IMR-90 (cell line): Measurements from ENCODE around the gene UGT3A1. TPM values are rescaled to one million over a fixed set of nuclear protein-coding genes. Genes with fewer than 3 reads are reported as not detected.

Experiments
- ATAC-seq: fragments of 200-7000 bp; cut with Tn5 transposase; 2 replicates; pipeline ENCODE4 v1.9.1; 2020; ENCODE audit warnings: low read depth, mild to moderate bottlenecking, moderate library complexity
- BruUV-seq: library from RNA; stranded (reverse); fragments of 400-500 nt; replicated peaks from 2 replicates; lab custom pipeline; 2021; lab: Mats Ljungman, UMichigan
- CTCF ChIA-PET: fragments of 300-600 bp; formaldehyde crosslinking; extraction: SDS; loops from one replicate; lab custom pipeline; 2021; ENCODE audit warnings: antibody characterized with exemption; lab: Yijun Ruan, JAX
- POLR2A ChIA-PET: fragments of 300-600 bp; sonication (Branson Sonifier 250); formaldehyde crosslinking; loops from one replicate; lab custom pipeline; 2022; ENCODE audit warnings: antibody characterized with exemption; ENCODE audit not compliant: unreplicated experiment; lab: Charles Lee
- DNase-seq: peaks from one replicate; pipeline ENCODE4 v3.0.0; 2013
- H2AFZ ChIP-seq: replicated peaks from 2 replicates; pipeline ENCODE3; 2013; ENCODE audit warnings: low read length, mild to moderate bottlenecking; ENCODE audit not compliant: poor library complexity
- H2AK5ac ChIP-seq: 2 replicates; pipeline ENCODE4 v1.6.1; 2013; ENCODE audit warnings: low read depth, low read length, inconsistent platforms
- H2AK9ac ChIP-seq: replicated peaks from 2 replicates; pipeline ENCODE3; 2013; ENCODE audit warnings: mild to moderate bottlenecking, low read depth, low read length, moderate library complexity; ENCODE audit not compliant: poor library complexity
- H2BK120ac ChIP-seq: 2 replicates; pipeline ENCODE4 v1.6.1; 2013; ENCODE audit warnings: low read depth, low read length, inconsistent platforms
- H2BK15ac ChIP-seq: 3 replicates; pipeline ENCODE4 v1.6.1; 2013; ENCODE audit warnings: low read depth, low read length, inconsistent platforms
- H2BK20ac ChIP-seq: 2 replicates; pipeline ENCODE4 v1.6.1; 2013; ENCODE audit warnings: low read depth, mild to moderate bottlenecking, inconsistent platforms, low read length, moderate library complexity
- H2BK5ac ChIP-seq: 2 replicates; pipeline ENCODE4 v1.6.1; 2013; ENCODE audit warnings: mild to moderate bottlenecking, low read depth, low read length, inconsistent platforms; ENCODE audit not compliant: poor library complexity, severe bottlenecking
- H3K14ac ChIP-seq: replicated peaks from 2 replicates; pipeline ENCODE4 v1.6.1; 2013; ENCODE audit warnings: low read depth, low read length, inconsistent platforms
- H3K18ac ChIP-seq: 2 replicates; pipeline ENCODE4 v1.6.1; 2013; ENCODE audit warnings: low read depth, low read length, control low read depth
- H3K23ac ChIP-seq: 2 replicates; pipeline ENCODE4 v1.6.1; 2013; ENCODE audit warnings: low read depth, low read length, inconsistent platforms
- H3K27ac ChIP-seq: 2 replicates; pipeline ENCODE4 v1.5.1; 2013; ENCODE audit warnings: mild to moderate bottlenecking, control low read depth, low read length; ENCODE audit not compliant: insufficient read depth
- H3K27me3 ChIP-seq: 2 replicates; pipeline ENCODE4 v1.6.1; 2013; ENCODE audit warnings: low read length; ENCODE audit not compliant: control insufficient read depth, insufficient read depth
- H3K36me3 ChIP-seq: 2 replicates; pipeline ENCODE4 v1.6.1; 2013; ENCODE audit warnings: low read length, mixed read lengths; ENCODE audit not compliant: control insufficient read depth, insufficient read depth
- H3K4ac ChIP-seq: 2 replicates; pipeline ENCODE4 v1.6.1; 2013; ENCODE audit warnings: low read depth, low read length, inconsistent platforms
- H3K4me1 ChIP-seq: 2 replicates; pipeline ENCODE4 v1.6.1; 2013; ENCODE audit warnings: low read length, mixed read lengths; ENCODE audit not compliant: control insufficient read depth, insufficient read depth
- H3K4me2 ChIP-seq: 2 replicates; pipeline ENCODE4 v1.6.1; 2013; ENCODE audit warnings: low read depth, mild to moderate bottlenecking, control low read depth, low read length, moderate library complexity
- H3K4me3 ChIP-seq: 2 replicates; pipeline ENCODE4 v1.5.1; 2013; ENCODE audit warnings: low read depth, mild to moderate bottlenecking, control low read depth, low read length, moderate library complexity; ENCODE audit not compliant: insufficient read depth
- H3K56ac ChIP-seq: 2 replicates; pipeline ENCODE4 v1.6.1; 2013; ENCODE audit warnings: low read length, inconsistent platforms; ENCODE audit not compliant: insufficient read depth; ENCODE audit errors: extremely low read depth
- H3K79me1 ChIP-seq, 2 experiments: 2 replicates each; pipeline ENCODE4 v1.6.1; 2013; ENCODE audit warnings: low read length in 2 of 2, inconsistent platforms in 1 of 2, low read depth in 1 of 2
- H3K9ac ChIP-seq: 2 replicates; pipeline ENCODE4 v1.6.1; 2013; ENCODE audit warnings: low read depth, low read length, control low read depth
- H3K9me1 ChIP-seq: 2 replicates; pipeline ENCODE4 v1.6.1; 2013; ENCODE audit warnings: low read length, inconsistent platforms; ENCODE audit not compliant: insufficient read depth
- H3K9me3 ChIP-seq: 2 replicates; pipeline ENCODE4 v1.6.1; 2013; ENCODE audit warnings: low read length; ENCODE audit not compliant: control insufficient read depth, insufficient read depth
- H4K20me1 ChIP-seq: 2 replicates; pipeline ENCODE4 v1.6.1; 2013; ENCODE audit warnings: low read length, inconsistent platforms; ENCODE audit not compliant: insufficient read depth
- H4K5ac ChIP-seq: 2 replicates; pipeline ENCODE4 v1.6.1; 2013; ENCODE audit warnings: mild to moderate bottlenecking, low read depth, low read length, control low read depth
- H4K8ac ChIP-seq, 2 experiments: 2 replicates each; pipeline ENCODE4 v1.6.1; 2013; ENCODE audit warnings: low read depth in 2 of 2, low read length in 2 of 2, control low read depth in 1 of 2, inconsistent platforms in 1 of 2
- H4K91ac ChIP-seq: 2 replicates; pipeline ENCODE4 v1.6.1; 2013; ENCODE audit warnings: low read depth, low read length, inconsistent platforms; ENCODE audit not compliant: insufficient read depth
- BHLHE40 ChIP-seq: fragments of 150-350 bp; IDR thresholded peaks from 2 replicates; pipeline ENCODE4 v1.6.1; 2016; ENCODE audit warnings: mild to moderate bottlenecking, low read depth, low read length
- CHD1 ChIP-seq: IDR thresholded peaks from 2 replicates; pipeline ENCODE4 v1.6.1; 2012; ENCODE audit warnings: low read depth, low read length, improper control_type of control experiment
- ELK1 ChIP-seq: fragments of 150-350 bp; IDR thresholded peaks from 2 replicates; pipeline ENCODE4 v1.6.1; 2016; ENCODE audit warnings: low read depth, mild to moderate bottlenecking, low read length, moderate library complexity, borderline replicate concordance
- MAFK ChIP-seq: IDR thresholded peaks from 2 replicates; pipeline ENCODE4 v1.6.1; 2012; ENCODE audit warnings: low read depth, low read length, improper control_type of control experiment
- MAZ ChIP-seq: IDR thresholded peaks from 2 replicates; pipeline ENCODE4 v1.6.1; 2012; ENCODE audit warnings: low read depth, mild to moderate bottlenecking, low read length, improper control_type of control experiment, moderate library complexity, borderline replicate concordance
- MXI1 ChIP-seq: IDR thresholded peaks from 2 replicates; pipeline ENCODE4 v1.6.1; 2012; ENCODE audit warnings: low read depth, mild to moderate bottlenecking, low read length, moderate library complexity, borderline replicate concordance
- POLR2A ChIP-seq: IDR thresholded peaks from 2 replicates; pipeline ENCODE4 v1.6.1; 2012; ENCODE audit warnings: mild to moderate bottlenecking, low read depth, low read length
- RAD21 ChIP-seq: IDR thresholded peaks from 2 replicates; pipeline ENCODE4 v1.6.1; 2012; ENCODE audit warnings: low read length, improper control_type of control experiment
- SMC3 ChIP-seq: fragments of 150-350 bp; IDR thresholded peaks from 2 replicates; pipeline ENCODE4 v1.6.1; 2016; ENCODE audit warnings: low read depth, mild to moderate bottlenecking, antibody characterized with exemption, low read length, moderate library complexity
- WGBS, 2 experiments: methylation state at CpG; one replicate each; pipeline versions ENCODE4 v1.1.5 to v1.1.7; 2013; ENCODE audit warnings: missing lambda C conversion rate in 2 of 2; ENCODE audit not compliant: insufficient read length in 1 of 2; ENCODE audit errors: extremely low coverage in 2 of 2; 5-methylcytosine and 5-hydroxymethylcytosine counted together
- dilution Hi-C: fragments of 300-500 bp; cut with HindIII; formaldehyde crosslinking; loops from one replicate; pipeline ENCODE4 v1.14.3; 2018; ENCODE audit warnings: low sequenced_read_pairs; ENCODE audit not compliant: unreplicated experiment
- in situ Hi-C: fragments of 300-500 bp; cut with MboI; formaldehyde crosslinking; loops from 3 replicates; pipeline ENCODE4 v1.14.3; 2019; ENCODE audit warnings: low sequenced_read_pairs, inconsistent platforms, mixed read lengths
- intact Hi-C: fragments of 100-400 bp; cut with micrococcal nuclease; formaldehyde crosslinking; loops from 2 replicates; pipeline ENCODE4 v1.10.0; 2022
- polyA plus RNA-seq, 3 experiments: library from polyadenylated mRNA; depleted of rRNA; stranded (reverse); fragments of >200 nt; gene quantifications; 2 replicates each; pipeline ENCODE4 v1.2.3, GENCODE V29; 2012; ENCODE audit warnings: low replicate concordance in 1 of 3
- total RNA-seq: library from RNA; depleted of rRNA; stranded (reverse); fragments of >200 nt; gene quantifications from 2 replicates; pipeline ENCODE4 v1.2.3, GENCODE V29; 2012

Gene UGT3A1
- total and polyA plus RNA-seq, 2 of the 4 experiments (the other 2 are of a cell fraction), result not detected

- dilution Hi-C loops, result no loop called here
- Histone ChIP-seq H3K9me3 (no peaks in the 10 kb centered on the region), H2AFZ (no peak overlapping the region), H3K4ac (no peak overlapping the region), H3K36me3 (no peaks in the 10 kb centered on the region), H4K8ac (no peak overlapping the region), H3K27me3 (no peaks in the 10 kb centered on the region; the same call in none of the 2 replicates), H3K27ac (no peak overlapping the region), H3K4me1 (no peaks in the 10 kb centered on the region), H3K18ac (no peak overlapping the region), H3K4me3 (no peak overlapping the region), H4K5ac (no peak overlapping the region), H3K56ac (no peak overlapping the region), H2BK15ac (no peak overlapping the region), H3K14ac (no peak overlapping the region), H3K9ac (no peak overlapping the region), H2BK120ac (no peak overlapping the region), H3K79me1 (no peaks in the 10 kb centered on the region), H2BK20ac (no peak overlapping the region), H3K4me2 (no peak overlapping the region), H3K9me1 (no peaks in the 10 kb centered on the region), H2AK9ac (no peak overlapping the region), H4K20me1 (no peaks in the 10 kb centered on the region), H2BK5ac (no peak overlapping the region), H2AK5ac (no peak overlapping the region), H3K23ac (no peak overlapping the region), H4K91ac (no peak overlapping the region)
- ATAC-seq (no peak), DNase-seq (no peak)
- ChIA-PET POLR2A (no interaction called here), CTCF (no interaction called here)
- no CpG with 5 or more reads among the region's 4 CpGs for WGBS, 2 experiments
- TF ChIP-seq CHD1, result no peak
- TF ChIP-seq RAD21, result no peak
- no peak for TF ChIP-seq BHLHE40
- no peak for TF ChIP-seq SMC3
- TF ChIP-seq MAFK, result no peak
- no peak for TF ChIP-seq MAZ
- no peak for TF ChIP-seq MXI1
- no peak for TF ChIP-seq POLR2A
- no peak for TF ChIP-seq ELK1
- intact Hi-C loops, result no loop called here
- in situ Hi-C loops, result no loop called here
- BruUV-seq, result no TSS peak
These were observed 4.9 kb upstream of the UGT3A1 start for GRCh38 chr5:35996076-35996475.
